Right atrium auricular region (tissue), 2 donors: ENCODE measurements around the gene KDM6B. TPM values are rescaled to one million over a fixed set of nuclear protein-coding genes. Genes with fewer than 3 reads are reported as not detected.

ENCODE experiments used
- DNase-seq: peaks from one replicate; pipeline ENCODE4 v3.0.0-alpha.2; 2019; ENCODE audit warnings: low spot score
- H3K27ac ChIP-seq, 2 donors: fragments of 200-600 bp; sonication (generic); 1 replicate in 1 of 2; 2 replicates in 1 of 2; pipeline ENCODE4 v1.5.1; 2016 to 2019
- H3K27me3 ChIP-seq, 2 donors: fragments of 200-600 bp; sonication (generic); one replicate each; pipeline versions ENCODE4 v1.5.1 to v1.6.0; 2017 to 2019
- H3K36me3 ChIP-seq: fragments of 200-600 bp; sonication (generic); one replicate; pipeline ENCODE4 v1.5.1; 2016
- H3K4me1 ChIP-seq, 2 donors: fragments of 200-600 bp; sonication (generic); one replicate each; pipeline versions ENCODE4 v1.5.1 to v1.6.0; 2017 to 2019
- H3K4me3 ChIP-seq, 2 donors: fragments of 200-600 bp; sonication (generic); 1 replicate in 1 of 2; 2 replicates in 1 of 2; pipeline ENCODE4 v1.5.1; 2017 to 2019; ENCODE audit warnings: mild to moderate bottlenecking in 1 of 2, moderate library complexity in 1 of 2
- H3K9me3 ChIP-seq, 2 donors: fragments of 200-600 bp; sonication (generic); one replicate each; pipeline ENCODE4 v1.5.1; 2019
- total RNA-seq, 2 donors: library from RNA; depleted of rRNA; stranded (reverse); fragments of >200 nt; gene quantifications; one replicate each; pipeline ENCODE4 v1.1.0, GENCODE V29; 2016
- TF ChIP-seq, protein P1 (sequence below), 2 donors: fragments of 200-600 bp; sonication (generic); IDR thresholded peaks; one replicate each; pipeline ENCODE4 v1.5.1; 2019; ENCODE audit warnings: antibody characterized with exemption in 2 of 2

Gene KDM6B
- total RNA-seq, 2 donors from 2014 or later = 11.0 to 11.1 TPM

DNA sequence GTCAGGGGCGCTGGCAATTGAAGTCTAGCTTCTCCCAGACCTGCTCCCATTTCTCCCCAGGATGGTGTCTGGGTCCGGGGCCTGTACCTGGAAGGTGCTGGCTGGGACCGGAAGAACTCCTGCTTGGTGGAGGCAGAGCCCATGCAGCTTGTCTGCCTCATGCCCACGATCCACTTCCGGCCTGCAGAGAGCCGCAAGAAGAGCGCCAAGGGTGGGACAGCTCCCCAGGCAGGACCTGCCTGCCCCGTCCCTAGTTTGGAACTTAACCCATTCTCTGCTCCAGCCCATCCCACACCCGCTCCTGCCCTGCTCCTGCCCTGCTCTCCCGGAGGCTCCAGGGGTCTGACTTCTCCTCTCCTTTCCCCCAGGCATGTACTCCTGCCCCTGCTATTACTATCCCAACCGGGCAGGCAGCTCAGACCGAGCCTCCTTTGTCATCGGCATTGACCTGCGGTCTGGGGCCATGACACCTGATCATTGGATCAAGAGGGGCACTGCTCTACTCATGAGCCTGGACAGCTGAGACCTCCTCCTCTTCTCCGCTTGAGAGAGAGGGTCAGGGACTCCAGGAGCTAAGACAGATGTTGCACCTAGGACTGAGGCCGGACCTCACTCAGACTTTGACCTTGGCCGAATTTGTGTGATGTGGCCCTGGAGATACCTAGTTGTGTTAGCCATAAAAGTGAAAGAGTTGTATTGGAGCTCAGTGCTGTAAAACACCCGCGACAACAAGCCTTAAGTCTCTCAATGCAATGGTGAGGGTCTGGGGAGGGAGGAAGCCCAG lies 814 bp upstream of the KDM6B start:
- H3K4me3 ChIP-seq = peak overlapping the region; percentile 71 to 76
- H3K9me3 ChIP-seq = no peaks in the 10 kb centered on the region

DNA sequence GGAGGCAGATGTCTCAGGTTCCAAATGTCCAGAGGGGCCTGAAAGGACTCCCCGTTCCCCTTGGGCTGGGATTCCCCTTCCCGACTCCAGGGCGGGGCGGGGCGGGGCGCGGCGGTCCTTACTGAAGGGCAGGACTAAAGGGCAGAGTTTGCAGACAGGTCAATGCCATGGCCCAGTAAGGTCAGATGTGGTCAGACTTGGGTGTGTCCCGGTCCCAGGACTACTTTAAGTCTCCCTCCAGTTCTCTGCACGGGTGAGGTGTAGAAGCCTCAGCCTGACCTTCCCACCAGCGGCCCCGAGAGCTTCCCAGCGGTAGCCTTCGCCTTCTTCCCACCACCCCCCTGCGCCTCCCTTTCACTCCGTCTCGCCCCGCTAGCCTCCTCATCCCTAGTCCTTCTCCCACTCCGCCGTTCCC lies 532 bp downstream of the KDM6B start:
- H3K27ac ChIP-seq = peak overlapping the region; percentile 99 to 100
- TF ChIP-seq, protein P1, sequence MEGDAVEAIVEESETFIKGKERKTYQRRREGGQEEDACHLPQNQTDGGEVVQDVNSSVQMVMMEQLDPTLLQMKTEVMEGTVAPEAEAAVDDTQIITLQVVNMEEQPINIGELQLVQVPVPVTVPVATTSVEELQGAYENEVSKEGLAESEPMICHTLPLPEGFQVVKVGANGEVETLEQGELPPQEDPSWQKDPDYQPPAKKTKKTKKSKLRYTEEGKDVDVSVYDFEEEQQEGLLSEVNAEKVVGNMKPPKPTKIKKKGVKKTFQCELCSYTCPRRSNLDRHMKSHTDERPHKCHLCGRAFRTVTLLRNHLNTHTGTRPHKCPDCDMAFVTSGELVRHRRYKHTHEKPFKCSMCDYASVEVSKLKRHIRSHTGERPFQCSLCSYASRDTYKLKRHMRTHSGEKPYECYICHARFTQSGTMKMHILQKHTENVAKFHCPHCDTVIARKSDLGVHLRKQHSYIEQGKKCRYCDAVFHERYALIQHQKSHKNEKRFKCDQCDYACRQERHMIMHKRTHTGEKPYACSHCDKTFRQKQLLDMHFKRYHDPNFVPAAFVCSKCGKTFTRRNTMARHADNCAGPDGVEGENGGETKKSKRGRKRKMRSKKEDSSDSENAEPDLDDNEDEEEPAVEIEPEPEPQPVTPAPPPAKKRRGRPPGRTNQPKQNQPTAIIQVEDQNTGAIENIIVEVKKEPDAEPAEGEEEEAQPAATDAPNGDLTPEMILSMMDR (IDR thresholded peaks at IDR 0.05) = no peak
- H3K4me1 ChIP-seq = peaks cover 0 to 47% of the 10 kb centered on the region in 2 donors
- no peaks in the 10 kb centered on the region for H3K36me3 ChIP-seq
- DNase-seq = no peak
- H3K9me3 ChIP-seq = no peaks in the 10 kb centered on the region
- peak overlapping the region; percentile 71 to 76 for H3K4me3 ChIP-seq
- H3K27me3 ChIP-seq = no peaks in the 10 kb centered on the region

More for the DNA sequence above, 814 bp upstream of the KDM6B start:
- no peaks in the 10 kb centered on the region for H3K36me3 ChIP-seq
- peaks cover 0 to 34% of the 10 kb centered on the region in 2 donors for H3K4me1 ChIP-seq
- H3K27me3 ChIP-seq = no peaks in the 10 kb centered on the region
- TF ChIP-seq, protein P1 (IDR thresholded peaks at IDR 0.05) = no peak
- no peak for DNase-seq
- peak overlapping the region; percentile 99 to 100 for H3K27ac ChIP-seq

DNA sequence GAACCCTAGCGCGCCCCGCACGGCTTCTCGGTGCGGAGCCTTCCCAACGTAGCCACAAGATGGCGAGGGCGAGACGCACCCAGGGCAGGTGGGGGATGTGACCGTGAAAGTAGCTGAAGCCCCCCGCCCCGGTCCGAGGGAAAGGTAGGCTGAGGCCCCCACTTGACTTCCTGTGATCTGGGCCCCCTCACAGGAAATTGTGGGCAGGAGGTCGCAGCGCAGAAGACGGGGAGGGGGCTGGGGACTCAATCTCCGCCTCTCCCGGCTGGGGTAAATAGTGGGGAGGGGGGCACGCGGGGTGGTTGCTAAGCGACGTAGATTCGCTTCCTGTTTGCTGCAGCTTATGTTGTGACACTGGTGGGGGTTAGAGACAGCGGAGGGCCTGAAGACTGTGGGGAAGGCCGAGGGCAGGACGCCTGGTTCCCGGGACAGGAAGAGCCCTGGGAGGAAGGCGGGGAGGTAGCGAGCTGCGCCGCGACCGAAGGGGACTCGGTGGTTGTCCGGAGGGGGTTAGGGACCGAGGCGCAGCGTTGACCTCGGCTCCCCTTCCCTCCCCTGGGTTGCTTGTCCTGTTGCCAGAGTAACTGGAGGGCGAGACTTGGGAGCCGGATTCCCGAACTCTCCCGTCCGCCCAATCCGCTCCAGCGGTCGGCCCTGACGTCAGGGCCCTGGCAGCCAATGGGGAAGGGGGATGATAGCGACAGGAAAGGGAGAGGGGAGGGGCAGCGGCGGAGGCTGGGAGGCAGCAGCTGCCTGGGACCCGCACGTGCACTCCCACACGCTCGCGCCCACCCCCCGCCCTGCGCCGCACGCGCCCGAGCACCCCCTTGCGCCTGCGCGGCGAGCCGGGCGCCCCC lies 1.2 kb downstream of the KDM6B start:
- H3K27ac ChIP-seq = peak overlapping the region; percentile 99 to 100
- H3K4me1 ChIP-seq = peaks cover 0 to 54% of the 10 kb centered on the region in 2 donors
- no peaks in the 10 kb centered on the region for H3K36me3 ChIP-seq
- no peaks in the 10 kb centered on the region for H3K9me3 ChIP-seq
- H3K27me3 ChIP-seq = no peaks in the 10 kb centered on the region
- TF ChIP-seq, protein P1 (IDR thresholded peaks at IDR 0.05) = peak; percentile 76 to 95
- H3K4me3 ChIP-seq = peak overlapping the region; percentile 71 to 76
- peak; percentile 98 for DNase-seq

DNA sequence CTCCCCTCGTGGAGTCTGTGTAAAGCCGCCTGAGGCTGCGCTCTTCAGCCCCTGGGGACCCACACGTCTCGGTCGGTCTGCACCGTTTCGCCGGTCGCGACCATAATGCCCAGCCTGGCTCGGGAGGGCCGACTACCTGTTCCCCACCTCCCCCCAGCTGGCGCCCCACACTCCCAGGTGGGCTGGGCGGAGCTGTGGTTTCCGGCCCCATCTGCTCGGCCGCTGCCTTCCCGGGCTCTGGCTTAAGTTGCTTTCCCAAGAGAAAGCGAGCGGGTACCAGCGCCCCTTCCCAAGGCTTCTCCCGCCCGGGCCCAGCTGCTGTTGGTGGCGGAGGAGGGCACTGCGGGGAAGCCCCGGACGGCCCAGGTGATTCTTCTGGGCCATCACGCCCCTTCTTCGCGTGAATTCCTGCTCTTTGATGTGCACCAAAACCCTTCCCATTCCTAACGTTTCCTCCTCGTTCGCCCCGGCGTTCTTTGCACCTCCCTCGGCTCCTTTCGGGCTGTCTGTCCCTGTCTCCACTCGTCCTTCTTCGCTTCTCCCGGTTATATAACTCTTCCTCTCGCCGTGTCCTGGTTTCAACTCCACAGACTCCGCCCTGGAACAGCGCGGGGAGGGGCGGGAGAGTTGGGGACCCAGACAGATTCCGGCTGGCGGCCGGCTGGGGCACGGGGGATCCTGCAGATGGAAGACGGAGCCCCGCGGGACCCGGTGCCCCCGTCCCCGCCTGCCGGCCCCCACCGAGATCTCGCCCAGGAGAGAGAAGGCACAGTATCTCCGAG lies 2.0 kb downstream of the KDM6B start:
- peak overlapping the region; percentile 71 to 76 for H3K4me3 ChIP-seq
- TF ChIP-seq, protein P1 (IDR thresholded peaks at IDR 0.05) = no peak
- H3K27me3 ChIP-seq = no peaks in the 10 kb centered on the region
- no peaks in the 10 kb centered on the region for H3K36me3 ChIP-seq
- no peak for DNase-seq
- peak overlapping the region; percentile 99 to 100 for H3K27ac ChIP-seq
- H3K4me1 ChIP-seq = peaks cover 0 to 62% of the 10 kb centered on the region in 2 donors
- H3K9me3 ChIP-seq = no peaks in the 10 kb centered on the region

DNA sequence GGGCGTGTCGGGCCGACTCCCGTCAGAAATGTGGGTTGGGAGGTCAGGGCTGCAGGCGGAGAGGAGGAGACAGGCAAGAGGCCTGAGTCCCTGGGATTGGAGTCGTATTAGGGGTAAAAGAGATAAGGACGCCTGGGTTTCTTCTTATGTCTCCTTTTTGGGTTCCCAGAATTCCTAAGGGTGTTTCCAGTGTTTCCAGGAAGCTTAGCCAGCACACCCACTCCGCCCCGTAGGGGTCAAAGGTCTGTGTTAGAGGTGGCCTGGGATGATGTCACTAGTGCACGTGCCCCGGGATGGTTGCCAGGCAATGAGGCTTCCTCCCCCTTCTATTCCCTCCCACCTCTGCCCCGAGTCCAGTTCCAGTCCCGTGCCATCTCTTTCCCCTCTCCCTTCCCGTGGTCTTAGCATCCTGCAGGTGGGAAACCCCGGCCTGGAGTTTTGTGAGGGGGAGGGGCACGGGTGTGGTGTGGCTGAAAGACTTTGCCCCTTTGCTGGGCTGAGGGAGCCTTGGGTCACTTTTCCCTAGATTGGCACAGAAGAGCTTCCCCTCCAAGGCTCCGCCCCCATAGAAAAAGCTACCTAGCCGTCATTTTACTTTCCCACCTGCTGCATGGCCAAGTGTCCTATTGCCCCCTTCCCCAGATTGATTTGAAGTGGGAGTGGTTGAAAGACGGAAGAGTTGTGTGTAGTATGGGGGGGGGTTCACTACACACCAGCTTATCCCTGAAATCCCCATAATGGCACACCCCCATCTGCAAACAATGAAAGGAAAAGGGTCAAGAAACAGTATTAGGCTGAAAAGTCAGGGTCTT lies 2.8 kb downstream of the KDM6B start:
- H3K27ac ChIP-seq = peak overlapping the region; percentile 99 to 100
- H3K4me1 ChIP-seq = peaks cover 0 to 67% of the 10 kb centered on the region in 2 donors
- H3K27me3 ChIP-seq = no peaks in the 10 kb centered on the region
- TF ChIP-seq, protein P1 (IDR thresholded peaks at IDR 0.05) = no peak
- no peaks in the 10 kb centered on the region for H3K36me3 ChIP-seq
- no peaks in the 10 kb centered on the region for H3K9me3 ChIP-seq
- DNase-seq = peak; percentile 95
- peak overlapping the region; percentile 71 to 76 for H3K4me3 ChIP-seq
